HUES6 (cell line): ENCODE data around the gene CD79B.
"Not testable (repeated sequence)": the region's sequence is repeated elsewhere in the genome, so short reads cannot be mapped to it uniquely, and the experiment has no call there.

Experiments
- H3K27ac ChIP-seq: 2 replicates; pipeline ENCODE4 v1.7.0; 2013; ENCODE audit warnings: low read depth, mild to moderate bottlenecking, low read length, inconsistent platforms
- H3K27me3 ChIP-seq: 2 replicates; pipeline ENCODE4 v1.6.1; 2013; ENCODE audit warnings: low read length; ENCODE audit not compliant: control insufficient read depth, insufficient read depth
- H3K36me3 ChIP-seq: 2 replicates; pipeline ENCODE4 v1.6.1; 2013; ENCODE audit warnings: low read length; ENCODE audit not compliant: control insufficient read depth, insufficient read depth
- H3K4me1 ChIP-seq: 2 replicates; pipeline ENCODE4 v1.6.1; 2013; ENCODE audit warnings: low read length; ENCODE audit not compliant: control insufficient read depth, insufficient read depth
- H3K4me3 ChIP-seq: 2 replicates; pipeline ENCODE4 v1.5.1; 2013; ENCODE audit warnings: low read depth, low read length
- H3K9ac ChIP-seq: one replicate; pipeline ENCODE4 v1.6.1; 2013; ENCODE audit warnings: mild to moderate bottlenecking, low read length
- H3K9me3 ChIP-seq: 2 replicates; pipeline ENCODE4 v1.6.1; 2013; ENCODE audit warnings: low read depth, low read length; ENCODE audit not compliant: control insufficient read depth, insufficient read depth

CD79B gene

GRCh38 chr17:63885119-63885518 is 47.0 kb downstream of the CD79B start:
- H3K4me1 ChIP-seq, result peaks cover 14% of the 10 kb centered on the region
- H3K36me3 ChIP-seq, H3K27ac ChIP-seq, H3K9me3 ChIP-seq, H3K9ac ChIP-seq, H3K4me3 ChIP-seq, H3K27me3 ChIP-seq: not testable (repeated sequence)

GRCh38 chr17:63882626-63883126 is 49.5 kb downstream of the CD79B start:
- not testable (repeated sequence) for H3K4me3 ChIP-seq, H3K9ac ChIP-seq, H3K9me3 ChIP-seq, H3K27ac ChIP-seq, H3K36me3 ChIP-seq, H3K27me3 ChIP-seq
- H3K4me1 ChIP-seq, result peaks cover 14% of the 10 kb centered on the region

GRCh38 chr17:63881935-63882601 is 50.1 kb downstream of the CD79B start, which contains the start of gene GH2:
Gene GH2, minus strand, starts transcription at chr17:63881944. Its CDS starts 143 bp downstream, at chr17:63881801.
- Histone ChIP-seq H3K9me3 (no peaks in the 10 kb centered on the region), H3K4me1 (peaks cover 14% of the 10 kb centered on the region), H3K27me3 (no peaks in the 10 kb centered on the region), H3K36me3 (no peaks in the 10 kb centered on the region), H3K27ac (no peak within 1 kb of the TSS), H3K4me3 (peak within 1 kb of the TSS; percentile 16; the same call in 1 of the 2 replicates), H3K9ac (no peak within 1 kb of the TSS)

GRCh38 chr17:63881337-63881736 is 50.8 kb downstream of the CD79B start:
- not testable (repeated sequence) for H3K27ac ChIP-seq, H3K27me3 ChIP-seq, H3K9ac ChIP-seq, H3K9me3 ChIP-seq, H3K36me3 ChIP-seq
- H3K4me1 ChIP-seq, result peaks cover 14% of the 10 kb centered on the region
- H3K4me3 ChIP-seq, result peak overlapping the region; percentile 16; the same call in 1 of the 2 replicates

GRCh38 chr17:63880706-63881105 is 51.4 kb downstream of the CD79B start:
- Histone ChIP-seq H3K27me3 (no peaks in the 10 kb centered on the region), H3K27ac (no peak overlapping the region), H3K36me3 (no peaks in the 10 kb centered on the region), H3K4me3 (no peak overlapping the region), H3K4me1 (peaks cover 14% of the 10 kb centered on the region), H3K9me3 (no peaks in the 10 kb centered on the region), H3K9ac (no peak overlapping the region)
